NCI-H2196 (cell line): ENCODE data around the gene EEF1G.
A peak's percentile ranks its signal among the peaks of the same experiment; 100 is the strongest.
"Not testable (repeated sequence)": the region's sequence is repeated elsewhere in the genome, so short reads cannot be mapped to it uniquely, and the experiment has no call there.

Experiments used
- DNase-seq: peaks from one replicate; lab custom pipeline; 2025; ENCODE audit not compliant: unreplicated experiment; lab: John Stamatoyannopoulos, UW

Gene EEF1G

GRCh38 chr11:62556108-62556874 lies 17.4 kb downstream of the EEF1G start:
- DNase-seq, result peak; percentile 87

DNA sequence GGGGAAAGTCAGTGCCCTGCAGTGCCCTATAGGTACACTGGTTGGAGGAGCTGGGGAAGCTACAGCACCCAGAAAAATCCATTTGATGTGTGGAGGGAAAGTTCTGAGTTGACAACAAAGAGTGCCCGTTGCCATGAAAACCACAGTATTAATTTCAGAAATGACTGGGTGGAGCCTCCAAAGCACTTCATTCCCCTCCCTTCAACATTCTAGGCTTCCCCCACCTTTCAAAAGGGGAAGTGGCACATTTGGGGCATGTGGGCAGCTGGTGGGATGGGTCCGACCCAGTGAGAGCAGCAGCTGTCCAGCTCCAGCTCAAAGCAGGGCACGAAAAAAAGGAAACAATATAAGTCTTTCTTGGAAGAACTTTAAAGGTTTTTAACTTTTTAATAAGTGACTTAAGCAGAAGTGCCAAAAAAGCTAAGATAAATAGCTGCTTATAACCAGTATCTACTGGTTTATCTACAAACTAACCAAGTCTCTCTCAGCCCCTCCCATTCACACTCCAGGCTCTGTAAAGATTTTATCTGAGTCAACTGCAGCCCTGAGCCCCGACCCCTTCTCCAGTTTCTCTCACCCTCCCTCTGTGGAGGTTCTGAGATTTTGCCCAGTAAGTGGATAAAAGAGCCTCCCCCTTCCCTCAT lies 18.1 kb downstream of the EEF1G start:
- DNase-seq, result peak; percentile 30

- DNase-seq, result peak; percentile 51
Measured at GRCh38 chr11:62554387-62555167, 19.1 kb downstream of the EEF1G start.

GRCh38 chr11:62553839-62554361 lies 19.8 kb downstream of the EEF1G start:
- no peak for DNase-seq

DNA sequence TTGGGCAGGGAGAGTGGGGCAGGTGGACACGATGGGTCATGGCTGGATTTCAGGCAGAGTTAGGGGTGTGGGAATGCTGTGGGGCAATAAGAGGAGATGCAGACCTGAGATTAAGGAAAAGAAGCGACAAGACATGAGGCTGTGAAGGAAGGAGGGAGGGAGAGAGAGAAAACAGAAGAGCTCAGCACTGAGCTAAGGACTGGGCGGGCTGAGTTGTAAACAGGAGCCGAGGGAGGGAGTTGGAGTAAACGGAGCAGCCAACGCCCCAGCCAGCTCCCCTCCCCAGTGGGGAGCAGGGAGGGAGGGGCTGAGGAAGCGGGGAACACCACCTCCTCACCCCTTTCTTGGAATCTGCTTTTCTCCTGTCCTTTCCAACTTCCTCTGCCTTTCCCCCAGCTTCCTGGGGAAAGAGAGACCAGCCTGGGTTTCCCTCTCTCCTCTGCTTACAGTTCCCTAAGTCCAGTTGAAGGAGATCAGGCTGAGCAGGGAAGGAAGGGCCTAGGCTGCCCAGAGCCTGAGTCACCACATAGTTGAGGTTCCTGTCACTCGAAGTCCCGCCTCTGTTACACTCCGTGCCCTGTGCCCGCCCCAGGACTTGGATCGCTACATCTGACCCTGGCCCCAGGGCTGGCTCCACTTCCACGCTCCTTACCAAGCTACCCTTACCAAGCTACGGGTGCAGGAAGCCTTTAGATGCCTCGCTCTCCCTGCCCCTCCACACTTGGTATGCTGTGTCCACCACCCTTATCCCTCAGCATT lies 20.4 kb downstream of the EEF1G start:
- no peak for DNase-seq

- no peak for DNase-seq
Measured at GRCh38 chr11:62552485-62553079, 21.1 kb downstream of the EEF1G start.

DNA sequence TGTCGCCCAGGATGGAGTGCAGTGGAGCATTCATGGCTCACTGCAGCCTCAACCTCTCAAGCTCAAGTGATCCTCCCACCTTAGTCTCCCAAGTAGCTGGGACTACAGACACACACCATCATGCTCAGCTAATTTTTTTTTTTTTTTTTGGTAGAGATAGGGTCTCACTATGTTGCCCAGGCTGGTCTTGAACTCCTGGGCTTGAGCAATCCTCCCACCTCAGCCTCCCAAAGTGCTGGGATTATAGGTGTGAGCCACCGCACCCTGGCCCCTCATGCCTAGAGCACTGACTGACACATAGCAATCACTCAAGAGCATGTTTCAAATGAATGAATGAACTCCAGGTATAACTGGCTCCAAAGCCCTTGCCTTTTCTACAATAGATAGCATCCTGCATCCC lies 23.2 kb downstream of the EEF1G start:
- DNase-seq, result not testable (repeated sequence)

GRCh38 chr11:62548545-62549335 lies 25.0 kb downstream of the EEF1G start:
- no peak for DNase-seq

DNA sequence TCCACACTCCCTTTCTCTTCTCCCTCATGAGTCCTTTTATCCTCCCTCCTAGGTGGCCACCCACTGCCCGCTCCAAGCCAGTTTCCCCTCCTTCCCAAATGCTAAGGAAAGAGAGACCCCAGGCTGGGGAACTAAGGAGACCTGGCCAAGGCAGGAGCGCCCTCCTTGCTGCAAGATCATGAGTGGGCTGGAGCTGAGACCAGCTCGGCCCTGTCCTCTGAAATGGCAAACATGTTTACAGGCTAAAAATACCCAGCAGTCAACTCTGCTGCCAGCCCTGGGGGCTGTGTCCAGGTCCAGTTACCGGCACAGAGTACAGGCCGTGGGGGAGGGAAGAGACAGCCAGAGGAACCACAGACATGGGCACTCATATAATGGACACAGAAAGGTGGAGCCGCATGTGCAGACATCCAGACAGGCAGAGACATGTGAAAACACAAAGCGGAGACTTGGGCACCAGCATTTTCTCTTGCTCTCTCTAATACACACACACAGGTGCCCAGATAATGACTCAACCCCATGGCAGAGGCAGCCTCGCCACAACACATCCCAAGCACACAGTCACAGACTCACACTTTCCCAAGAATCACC lies 25.9 kb downstream of the EEF1G start:
- DNase-seq, result no peak

DNA sequence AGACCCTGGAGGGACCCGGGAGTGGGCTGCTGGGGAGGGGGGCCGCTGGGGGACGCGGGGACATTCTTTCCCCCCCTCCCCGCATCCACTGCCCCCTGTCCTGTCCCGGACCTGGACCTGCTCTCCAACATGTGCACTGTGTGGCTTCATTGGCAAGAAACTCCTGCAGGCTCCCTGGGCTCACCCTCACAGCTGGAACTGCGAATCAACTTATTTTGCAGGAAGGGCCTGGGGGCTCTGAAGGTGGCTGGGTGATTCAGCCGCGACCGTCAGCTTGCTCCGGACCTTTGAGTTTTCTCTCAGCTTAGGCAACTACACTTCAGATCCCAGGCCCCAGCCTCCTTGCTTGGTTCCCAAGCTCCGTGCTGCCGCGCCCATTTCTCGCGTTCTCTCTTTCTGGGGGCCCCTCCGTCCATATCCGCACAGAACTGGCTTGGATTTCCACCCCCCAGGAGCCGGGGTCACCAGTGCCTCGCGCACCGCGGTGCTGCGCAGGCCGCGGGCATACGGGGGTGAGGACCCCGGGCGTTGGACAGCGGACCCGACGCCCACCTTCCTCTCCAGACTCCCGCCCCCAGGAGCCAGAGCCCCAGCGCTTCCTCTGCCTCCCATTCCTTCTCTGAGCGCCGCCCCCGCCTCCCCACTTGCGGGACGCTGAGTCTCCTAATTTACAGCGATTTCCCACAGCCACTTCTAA lies 26.6 kb downstream of the EEF1G start:
- DNase-seq, result no peak

DNA sequence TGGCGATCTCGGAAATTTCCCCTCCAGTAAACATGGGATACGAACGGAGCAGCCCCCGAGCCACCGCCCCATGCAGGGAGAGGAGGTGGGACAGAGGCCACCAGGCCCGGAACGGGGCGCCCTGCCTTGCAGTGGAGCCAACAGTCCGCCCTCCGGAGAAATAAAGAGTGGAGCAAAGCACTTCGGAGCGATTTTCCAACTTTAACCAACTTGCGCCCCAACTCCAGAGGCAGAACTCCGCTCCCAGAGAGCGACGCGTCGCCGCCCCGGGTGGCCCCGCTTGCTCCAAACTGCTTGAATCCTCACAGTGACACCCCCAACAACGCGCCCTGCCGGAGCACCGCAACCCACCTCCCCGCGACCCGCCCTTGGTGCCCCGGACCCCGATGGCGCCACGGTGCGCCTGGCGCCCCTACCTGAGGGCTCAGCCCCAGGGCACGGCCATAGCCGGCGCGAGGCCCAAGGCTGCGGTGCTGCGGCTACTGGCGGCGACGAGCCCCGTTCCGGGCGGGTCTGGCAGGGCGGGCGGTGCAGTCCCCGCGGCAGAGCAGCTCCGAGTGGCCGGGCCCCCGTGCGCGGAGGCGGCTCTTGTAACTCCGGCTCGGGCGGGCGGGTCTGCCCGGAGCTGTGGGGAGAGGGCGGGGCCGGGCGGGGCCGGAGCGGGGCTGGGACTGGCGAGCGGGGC lies 27.3 kb downstream of the EEF1G start, which contains the start of gene AHNAK:
AHNAK (minus strand) TSS at position 563 of the 685 bp plus-strand sequence. CDS start 10,708 bp downstream, outside the sequence.
- no peak for DNase-seq

- peak; percentile 20 for DNase-seq
Measured at GRCh38 chr11:62545437-62546243, 28.1 kb downstream of the EEF1G start.

- no peak for DNase-seq
Measured at GRCh38 chr11:62544581-62545436, 28.9 kb downstream of the EEF1G start.

- no peak for DNase-seq
Measured at GRCh38 chr11:62543680-62544444, 29.8 kb downstream of the EEF1G start.

DNA sequence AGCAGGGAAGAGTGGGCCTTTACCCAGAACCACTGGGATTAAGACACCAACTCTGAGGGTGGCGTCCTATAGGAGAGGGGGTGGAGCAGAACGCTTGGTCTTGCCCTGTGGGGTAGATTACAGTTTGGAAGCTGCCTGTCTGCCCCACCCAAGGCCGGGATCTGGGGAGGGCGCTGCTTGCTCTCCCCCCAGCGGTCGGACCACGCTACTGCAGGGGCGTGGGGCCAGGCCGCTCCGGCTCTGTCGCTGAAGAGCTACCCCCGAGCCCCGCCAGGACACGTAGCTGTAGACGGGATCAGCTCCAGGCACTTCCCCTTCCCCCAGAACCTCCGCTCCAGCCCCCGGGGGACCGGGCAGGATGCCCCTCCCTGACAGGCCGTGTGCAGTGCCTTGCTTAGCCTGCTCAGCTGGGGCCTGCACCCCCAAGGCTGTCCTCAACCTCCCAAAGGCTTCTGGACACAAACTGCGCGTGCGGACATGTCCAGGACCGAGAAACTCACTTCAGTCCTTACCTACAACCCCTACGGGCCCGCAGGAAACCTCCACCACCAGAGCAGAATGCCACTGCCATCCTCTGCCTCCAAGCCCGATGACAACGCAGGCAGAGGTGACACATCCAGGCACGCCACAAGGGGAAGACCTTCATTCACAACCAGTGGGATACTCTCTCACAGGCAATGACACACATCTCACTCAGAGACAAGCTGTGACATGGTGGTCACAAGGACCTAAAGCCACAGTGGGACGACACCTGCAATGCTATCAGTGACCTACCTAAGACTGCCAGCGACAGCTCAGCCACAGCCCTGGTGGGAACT lies 30.7 kb downstream of the EEF1G start:
- DNase-seq, result peak; percentile 80
